Measurements from ENCODE around the gene PAIP2.

DNA sequence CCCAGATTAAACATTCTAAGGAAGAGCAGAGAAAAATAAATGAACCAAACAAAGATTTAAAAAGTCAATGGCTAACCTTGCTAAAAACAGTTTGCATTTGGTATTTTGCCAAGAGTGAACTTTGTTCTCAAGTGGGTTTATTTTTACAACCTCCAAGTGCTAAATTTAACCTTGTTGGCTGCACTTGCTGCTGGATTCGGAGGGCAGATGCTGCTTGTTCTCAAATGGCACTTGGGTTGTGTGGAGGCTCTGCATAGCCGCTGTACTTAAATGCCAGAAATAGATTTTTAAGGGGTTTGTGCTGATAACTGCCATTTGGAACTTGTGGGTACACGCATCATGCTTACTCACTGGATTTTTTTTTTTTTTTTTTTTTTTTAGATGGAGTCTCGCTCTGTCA, 75.6 kb downstream of the PAIP2 start:
- TF ChIP-seq, protein P1, sequence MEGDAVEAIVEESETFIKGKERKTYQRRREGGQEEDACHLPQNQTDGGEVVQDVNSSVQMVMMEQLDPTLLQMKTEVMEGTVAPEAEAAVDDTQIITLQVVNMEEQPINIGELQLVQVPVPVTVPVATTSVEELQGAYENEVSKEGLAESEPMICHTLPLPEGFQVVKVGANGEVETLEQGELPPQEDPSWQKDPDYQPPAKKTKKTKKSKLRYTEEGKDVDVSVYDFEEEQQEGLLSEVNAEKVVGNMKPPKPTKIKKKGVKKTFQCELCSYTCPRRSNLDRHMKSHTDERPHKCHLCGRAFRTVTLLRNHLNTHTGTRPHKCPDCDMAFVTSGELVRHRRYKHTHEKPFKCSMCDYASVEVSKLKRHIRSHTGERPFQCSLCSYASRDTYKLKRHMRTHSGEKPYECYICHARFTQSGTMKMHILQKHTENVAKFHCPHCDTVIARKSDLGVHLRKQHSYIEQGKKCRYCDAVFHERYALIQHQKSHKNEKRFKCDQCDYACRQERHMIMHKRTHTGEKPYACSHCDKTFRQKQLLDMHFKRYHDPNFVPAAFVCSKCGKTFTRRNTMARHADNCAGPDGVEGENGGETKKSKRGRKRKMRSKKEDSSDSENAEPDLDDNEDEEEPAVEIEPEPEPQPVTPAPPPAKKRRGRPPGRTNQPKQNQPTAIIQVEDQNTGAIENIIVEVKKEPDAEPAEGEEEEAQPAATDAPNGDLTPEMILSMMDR (IDR thresholded peaks at IDR 0.05): no peak
- TF ChIP-seq POLR2A (IDR thresholded peaks at IDR 0.05): no peak

Data from testis (tissue), 2 donors.